HCT116 (cell line): ENCODE data around the gene IFT22. TPM values are rescaled to one million over a fixed set of nuclear protein-coding genes. Genes with fewer than 3 reads are reported as not detected.

Experiments
- ATAC-seq: fragments of 200-7000 bp; cut with Tn5 transposase; 2 replicates; pipeline ENCODE4 v1.9.1; 2020; ENCODE audit warnings: mild to moderate bottlenecking, moderate library complexity
- BruUV-seq: library from RNA; stranded (reverse); fragments of 400-500 nt; replicated peaks from 2 replicates; lab custom pipeline; 2021; lab: Mats Ljungman, UMichigan
- CTCF ChIA-PET: fragments of 300-600 bp; sonication (Branson Sonifier 250); formaldehyde crosslinking; loops from one replicate; lab custom pipeline; 2021; ENCODE audit warnings: antibody characterized with exemption; lab: Charles Lee
- POLR2A ChIA-PET: fragments of 300-600, 350-600 bp; sonication (Branson Sonifier 250); formaldehyde crosslinking; loops from one replicate; lab custom pipeline; 2021; ENCODE audit warnings: antibody characterized with exemption; lab: Charles Lee
- RAD21 ChIA-PET, 2 experiments: fragments of 300-600 bp; sonication (Branson Sonifier 250); formaldehyde crosslinking; loops; one replicate each; lab custom pipeline; 2023; ENCODE audit warnings: low total read pairs in 2 of 2; ENCODE audit not compliant: uncharacterized antibody in 2 of 2, unreplicated experiment in 2 of 2, low non-redundant PET in 1 of 2; lab: Charles Lee
- DNase-seq: peaks from one replicate; pipeline ENCODE4 v3.0.0-alpha.2; 2010; ENCODE audit warnings: low read depth, low spot score
- H2AFZ ChIP-seq: fragments of 200-600 bp; shearing (Covaris generic), sonication (generic); 2 replicates; pipeline ENCODE4 v1.6.1; 2017; ENCODE audit warnings: low read depth, mixed run types, mixed read lengths, antibody characterized with exemption, low read length; ENCODE audit not compliant: poor library complexity, severe bottlenecking
- H3K27ac ChIP-seq: 2 replicates; pipeline ENCODE4 v1.5.1; 2012; ENCODE audit warnings: low read depth, low read length
- H3K27me3 ChIP-seq: fragments of 200-600 bp; sonication (generic); 2 replicates; pipeline ENCODE4 v1.6.1; 2016; ENCODE audit warnings: mixed run types, low read length, mixed read lengths; ENCODE audit not compliant: insufficient read depth
- H3K36me3 ChIP-seq, 2 experiments: fragments of 200-500 bp in 1 of 2; fragments of 200-600 bp in 1 of 2; sonication (Bioruptor generic) in 1 of 2; sonication (generic) in 1 of 2; 2 replicates each; pipeline versions ENCODE4 v1.5.1 to v1.6.1; 2014 to 2016; ENCODE audit warnings: low read length in 2 of 2, inconsistent platforms in 1 of 2, mixed read lengths in 1 of 2, mixed run types in 1 of 2; ENCODE audit not compliant: insufficient read depth in 2 of 2, control insufficient read depth in 1 of 2
- H3K4me1 ChIP-seq, 2 experiments: fragments of 200-600 bp in 1 of 2; sonication (generic) in 1 of 2; 2 replicates each; pipeline versions ENCODE4 v1.5.1 to v1.6.1; 2012 to 2017; ENCODE audit warnings: low read length in 2 of 2, inconsistent platforms in 1 of 2, mild to moderate bottlenecking in 1 of 2, mixed read lengths in 1 of 2, mixed run types in 1 of 2, moderate library complexity in 1 of 2; ENCODE audit not compliant: insufficient read depth in 2 of 2, control insufficient read depth in 1 of 2
- H3K4me2 ChIP-seq: fragments of 200-600 bp; sonication (generic); 2 replicates; pipeline ENCODE4 v1.6.1; 2017; ENCODE audit warnings: mixed run types, low read length, mixed read lengths
- H3K4me3 ChIP-seq, 2 experiments: fragments of 200-600 bp in 1 of 2; sonication (generic) in 1 of 2; replicated peaks in 1 of 2; 2 replicates each; pipeline ENCODE4 v1.5.1; 2011 to 2016; ENCODE audit warnings: low read length in 2 of 2, control low read depth in 1 of 2, low read depth in 1 of 2, mild to moderate bottlenecking in 1 of 2, mixed read lengths in 1 of 2, mixed run types in 1 of 2
- H3K79me2 ChIP-seq: fragments of 200-600 bp; sonication (generic); 2 replicates; pipeline ENCODE4 v1.6.1; 2017; ENCODE audit warnings: mild to moderate bottlenecking, mixed run types, low read length, moderate library complexity, mixed read lengths; ENCODE audit not compliant: insufficient read depth
- H3K9ac ChIP-seq: fragments of 200-600 bp; sonication (generic); 2 replicates; pipeline ENCODE4 v1.6.1; 2016; ENCODE audit warnings: low read length, mixed read lengths
- H3K9me2 ChIP-seq: fragments of 200-600 bp; sonication (generic), shearing (Covaris generic); 2 replicates; pipeline ENCODE4 v1.6.1; 2017; ENCODE audit warnings: mixed run types, mild to moderate bottlenecking, moderate library complexity; ENCODE audit not compliant: insufficient read depth
- H3K9me3 ChIP-seq, 2 experiments: fragments of 200-500 bp in 1 of 2; fragments of 200-600 bp in 1 of 2; sonication (Bioruptor generic) in 1 of 2; sonication (generic) in 1 of 2; 2 replicates each; pipeline ENCODE4 v1.6.1; 2014 to 2017; ENCODE audit warnings: low read length in 2 of 2, mixed read lengths in 2 of 2, inconsistent platforms in 1 of 2, low read depth in 1 of 2, mild to moderate bottlenecking in 1 of 2, mixed run types in 1 of 2, moderate library complexity in 1 of 2; ENCODE audit not compliant: control insufficient read depth in 1 of 2, insufficient read depth in 1 of 2
- H4K20me1 ChIP-seq: fragments of 200-600 bp; sonication (generic), shearing (Covaris generic); 2 replicates; pipeline ENCODE4 v1.6.1; 2017; ENCODE audit warnings: mixed run types, mild to moderate bottlenecking, moderate library complexity; ENCODE audit not compliant: insufficient read depth
- EGR1 ChIP-seq: IDR thresholded peaks from 2 replicates; pipeline ENCODE4 v1.6.1; 2012; ENCODE audit warnings: low read depth
- ELF1 ChIP-seq: IDR thresholded peaks from 2 replicates; pipeline ENCODE4 v1.6.1; 2012; ENCODE audit warnings: low read depth, borderline replicate concordance
- EZH2 ChIP-seq: fragments of 200-600 bp; sonication (generic); IDR thresholded peaks from 2 replicates; pipeline ENCODE4 v1.6.1; 2017; ENCODE audit warnings: antibody characterized with exemption, mixed run types
- EZH2phosphoT487 ChIP-seq: fragments of 200-600 bp; IDR thresholded peaks from 2 replicates; pipeline ENCODE4 v1.6.1; 2018; ENCODE audit warnings: antibody characterized with exemption, borderline replicate concordance
- JUND ChIP-seq: IDR thresholded peaks from 2 replicates; pipeline ENCODE4 v1.6.1; 2012
- MAX ChIP-seq: IDR thresholded peaks from 2 replicates; pipeline ENCODE4 v1.6.1; 2012
- POLR2A ChIP-seq: IDR thresholded peaks from 2 replicates; pipeline ENCODE4 v1.7.0; 2011; ENCODE audit warnings: borderline replicate concordance; ENCODE audit not compliant: insufficient read depth, insufficient read length; ENCODE audit errors: extremely low read depth
- REST ChIP-seq: IDR thresholded peaks from 2 replicates; pipeline ENCODE4 v1.6.1; 2012; ENCODE audit warnings: low read depth
- SIN3A ChIP-seq: IDR thresholded peaks from 2 replicates; pipeline ENCODE4 v1.6.1; 2012; ENCODE audit warnings: low read depth
- SP1 ChIP-seq: IDR thresholded peaks from 2 replicates; pipeline ENCODE4 v1.6.1; 2012; ENCODE audit warnings: low read depth
- YY1 ChIP-seq: IDR thresholded peaks from 2 replicates; pipeline ENCODE4 v1.6.1; 2011; ENCODE audit warnings: low read length, low read depth, moderate library complexity, mild to moderate bottlenecking; ENCODE audit not compliant: insufficient replicate concordance; ENCODE audit errors: extremely low read depth
- ZBTB33 ChIP-seq: IDR thresholded peaks from 2 replicates; pipeline ENCODE4 v1.6.1; 2011; ENCODE audit warnings: mild to moderate bottlenecking, low read length, moderate library complexity; ENCODE audit not compliant: insufficient replicate concordance; ENCODE audit errors: extremely low read depth
- ZFX ChIP-seq: fragments of 450-650 bp; IDR thresholded peaks from 2 replicates; pipeline ENCODE4 v1.6.1; 2017
- ZNF274 ChIP-seq: fragments of 200-500 bp; sonication (Bioruptor generic); IDR thresholded peaks from 2 replicates; pipeline ENCODE4 v1.6.1; 2014; ENCODE audit warnings: mild to moderate bottlenecking, low read depth, low read length, inconsistent platforms
- intact Hi-C: fragments of 100-400 bp; cut with micrococcal nuclease; formaldehyde crosslinking; loops from 2 replicates; pipeline ENCODE4 v1.10.0; 2022
- total RNA-seq: library from RNA; stranded (reverse); gene quantifications from one replicate; pipeline ENCODE4 v1.2.1, GENCODE V29; 2021; ENCODE audit not compliant: unreplicated experiment
- TF ChIP-seq, protein P1 (sequence below): IDR thresholded peaks from 2 replicates; pipeline ENCODE4 v1.6.1; 2012

Gene IFT22
- total RNA-seq, 1 experiment from 2014 or later, result 27.2 TPM

DNA sequence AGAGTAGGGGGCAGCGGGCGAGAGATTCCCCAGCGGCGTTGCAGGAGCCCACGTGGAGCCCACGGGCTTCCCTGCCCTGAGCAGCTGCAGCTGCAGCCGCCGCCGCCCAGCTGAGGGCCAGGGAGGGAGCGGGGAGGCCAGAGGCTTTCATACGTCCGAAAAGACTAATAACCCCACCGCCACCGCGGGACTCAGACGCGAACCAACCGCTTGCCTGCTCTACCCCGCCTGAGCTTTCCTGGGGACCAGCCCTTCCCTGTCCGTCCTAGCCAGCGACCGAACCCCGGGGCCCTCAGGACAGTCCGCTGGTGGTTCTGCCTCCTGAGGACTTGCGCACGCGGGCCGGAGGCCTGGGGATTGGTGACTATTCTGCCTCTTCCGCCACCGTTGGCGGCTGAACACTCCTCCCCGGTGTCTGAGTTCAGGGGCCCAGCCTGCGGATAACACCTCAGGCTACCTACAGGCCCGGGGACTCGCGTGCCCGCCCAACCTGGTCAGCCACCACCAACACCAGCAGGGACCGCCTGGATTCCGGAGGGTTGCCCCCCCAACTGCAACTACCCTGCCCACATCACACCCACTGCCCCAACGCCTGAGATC lies 18.4 kb downstream of the IFT22 start:
- ChIA-PET RAD21 (no interaction called here), CTCF (no interaction called here), POLR2A (no interaction called here)
- H3K79me2 ChIP-seq, result peaks cover 1% of the 10 kb centered on the region; the same call in 1 of the 2 replicates
- BruUV-seq, result no TSS peak
- H3K27ac ChIP-seq, result no peak overlapping the region
- H3K9me3 ChIP-seq, result no peaks in the 10 kb centered on the region; a peak in 1 of 4 replicates
- ATAC-seq (no peak), DNase-seq (no peak)
- peaks cover 3 to 10% of the 10 kb centered on the region in 2 experiments; a peak in 3 of 4 replicates for H3K4me1 ChIP-seq
- no peak overlapping the region for H3K4me2 ChIP-seq
- no peaks in the 10 kb centered on the region for H3K27me3 ChIP-seq
- H3K9me2 ChIP-seq, result no peaks in the 10 kb centered on the region
- no peak overlapping the region for H2AFZ ChIP-seq
- no peak overlapping the region for H3K9ac ChIP-seq
- TF ChIP-seq, protein P1, sequence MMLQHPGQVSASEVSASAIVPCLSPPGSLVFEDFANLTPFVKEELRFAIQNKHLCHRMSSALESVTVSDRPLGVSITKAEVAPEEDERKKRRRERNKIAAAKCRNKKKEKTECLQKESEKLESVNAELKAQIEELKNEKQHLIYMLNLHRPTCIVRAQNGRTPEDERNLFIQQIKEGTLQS, result no peak
- TF ChIP-seq POLR2A (no peak), REST (no peak), JUND (no peak), EGR1 (no peak), ZBTB33 (no peak), MAX (no peak), YY1 (no peak), ZNF274 (no peak), SIN3A (no peak), EZH2phosphoT487 (no peak), EZH2 (no peak), ZFX (no peak), ELF1 (no peak), SP1 (no peak)
- no peaks in the 10 kb centered on the region for H3K36me3 ChIP-seq
- intact Hi-C loops, result no loop called here
- H4K20me1 ChIP-seq, result no peaks in the 10 kb centered on the region
- no peak overlapping the region for H3K4me3 ChIP-seq
